ENCODE results near the gene CLSTN3.

Gene CLSTN3

GRCh38 chr12:7117670-7118069, 12.5 kb upstream of the CLSTN3 start:
- no peak overlapping the region for H3K4me2 ChIP-seq (ENCODE audit: low read length)
- H3K36me3 ChIP-seq (ENCODE audit: insufficient read depth, low read length): peaks cover 22% of the 10 kb centered on the region
- H3K27me3 ChIP-seq (ENCODE audit: control insufficient read depth, insufficient read depth, low read length): no peaks in the 10 kb centered on the region
- H3K4me1 ChIP-seq (ENCODE audit: control insufficient read depth, insufficient read depth, low read length): no peaks in the 10 kb centered on the region
- no peaks in the 10 kb centered on the region for H3K9me3 ChIP-seq (replicated peaks; ENCODE audit: low read length)
- no peak overlapping the region for H3K9ac ChIP-seq (ENCODE audit: low read depth, low read length)
- H3K4me3 ChIP-seq (ENCODE audit: low read length): no peak overlapping the region

GRCh38 chr12:7118881-7119280, 11.3 kb upstream of the CLSTN3 start:
- Histone ChIP-seq H3K36me3 (ENCODE audit: insufficient read depth, low read length) (peaks cover 22% of the 10 kb centered on the region), H3K9me3 (replicated peaks; ENCODE audit: low read length) (no peaks in the 10 kb centered on the region), H3K4me3 (ENCODE audit: low read length) (no peak overlapping the region), H3K4me2 (ENCODE audit: low read length) (no peak overlapping the region), H3K27me3 (ENCODE audit: control insufficient read depth, insufficient read depth, low read length) (no peaks in the 10 kb centered on the region), H3K9ac (ENCODE audit: low read depth, low read length) (no peak overlapping the region), H3K4me1 (ENCODE audit: control insufficient read depth, insufficient read depth, low read length) (no peaks in the 10 kb centered on the region)

GRCh38 chr12:7120166-7120565, 10.0 kb upstream of the CLSTN3 start:
- Histone ChIP-seq H3K27me3 (ENCODE audit: control insufficient read depth, insufficient read depth, low read length) (no peaks in the 10 kb centered on the region), H3K9me3 (replicated peaks; ENCODE audit: low read length) (no peaks in the 10 kb centered on the region), H3K4me3 (ENCODE audit: low read length) (no peak overlapping the region), H3K36me3 (ENCODE audit: insufficient read depth, low read length) (peaks cover 15% of the 10 kb centered on the region), H3K4me1 (ENCODE audit: control insufficient read depth, insufficient read depth, low read length) (no peaks in the 10 kb centered on the region), H3K9ac (ENCODE audit: low read depth, low read length) (no peak overlapping the region), H3K4me2 (ENCODE audit: low read length) (no peak overlapping the region)

GRCh38 chr12:7121324-7121723, 8.8 kb upstream of the CLSTN3 start:
- H3K36me3 ChIP-seq (ENCODE audit: insufficient read depth, low read length): peaks cover 6% of the 10 kb centered on the region

GRCh38 chr12:7122811-7123769, 7.1 kb upstream of the CLSTN3 start:
- Histone ChIP-seq H3K27me3 (ENCODE audit: control insufficient read depth, insufficient read depth, low read length) (no peaks in the 10 kb centered on the region), H3K4me1 (ENCODE audit: control insufficient read depth, insufficient read depth, low read length) (no peaks in the 10 kb centered on the region), H3K4me3 (ENCODE audit: low read length) (no peak overlapping the region), H3K36me3 (ENCODE audit: insufficient read depth, low read length) (no peaks in the 10 kb centered on the region), H3K4me2 (ENCODE audit: low read length) (no peak overlapping the region), H3K9me3 (replicated peaks; ENCODE audit: low read length) (no peaks in the 10 kb centered on the region), H3K9ac (ENCODE audit: low read depth, low read length) (no peak overlapping the region)

More at GRCh38 chr12:7121324-7121723, 8.8 kb upstream of the CLSTN3 start:
- no peak overlapping the region for H3K4me2 ChIP-seq (ENCODE audit: low read length)
- no peaks in the 10 kb centered on the region for H3K9me3 ChIP-seq (replicated peaks; ENCODE audit: low read length)
- no peaks in the 10 kb centered on the region for H3K27me3 ChIP-seq (ENCODE audit: control insufficient read depth, insufficient read depth, low read length)
- H3K4me1 ChIP-seq (ENCODE audit: control insufficient read depth, insufficient read depth, low read length): no peaks in the 10 kb centered on the region
- H3K9ac ChIP-seq (ENCODE audit: low read depth, low read length): no peak overlapping the region
- no peak overlapping the region for H3K4me3 ChIP-seq (ENCODE audit: low read length)

GRCh38 chr12:7123806-7124522, 6.2 kb upstream of the CLSTN3 start:
- no peak overlapping the region for H3K4me2 ChIP-seq (ENCODE audit: low read length)
- no peak overlapping the region for H3K4me3 ChIP-seq (ENCODE audit: low read length)
- H3K4me1 ChIP-seq (ENCODE audit: control insufficient read depth, insufficient read depth, low read length): peaks cover under 1% of the 10 kb centered on the region
- peaks cover 5% of the 10 kb centered on the region for H3K27me3 ChIP-seq (ENCODE audit: control insufficient read depth, insufficient read depth, low read length)
- no peak overlapping the region for H3K9ac ChIP-seq (ENCODE audit: low read depth, low read length)
- H3K36me3 ChIP-seq (ENCODE audit: insufficient read depth, low read length): no peaks in the 10 kb centered on the region
- no peaks in the 10 kb centered on the region for H3K9me3 ChIP-seq (replicated peaks; ENCODE audit: low read length)

- H3K4me2 ChIP-seq (ENCODE audit: low read length): no peak overlapping the region
- H3K27me3 ChIP-seq (ENCODE audit: control insufficient read depth, insufficient read depth, low read length): peaks cover 14% of the 10 kb centered on the region
- H3K4me1 ChIP-seq (ENCODE audit: control insufficient read depth, insufficient read depth, low read length): peaks cover 14% of the 10 kb centered on the region
- no peak overlapping the region for H3K9ac ChIP-seq (ENCODE audit: low read depth, low read length)
- no peak overlapping the region for H3K4me3 ChIP-seq (ENCODE audit: low read length)
- no peaks in the 10 kb centered on the region for H3K9me3 ChIP-seq (replicated peaks; ENCODE audit: low read length)
- H3K36me3 ChIP-seq (ENCODE audit: insufficient read depth, low read length): no peaks in the 10 kb centered on the region
Measured at GRCh38 chr12:7125632-7126227, 4.4 kb upstream of the CLSTN3 start.

GRCh38 chr12:7127916-7128626, 2.1 kb upstream of the CLSTN3 start:
- H3K36me3 ChIP-seq (ENCODE audit: insufficient read depth, low read length): no peaks in the 10 kb centered on the region
- H3K9me3 ChIP-seq (replicated peaks; ENCODE audit: low read length): no peaks in the 10 kb centered on the region
- H3K27me3 ChIP-seq (ENCODE audit: control insufficient read depth, insufficient read depth, low read length): peaks cover 14% of the 10 kb centered on the region
- H3K9ac ChIP-seq (ENCODE audit: low read depth, low read length): no peak overlapping the region
- H3K4me2 ChIP-seq (ENCODE audit: low read length): no peak overlapping the region
- peaks cover 20% of the 10 kb centered on the region for H3K4me1 ChIP-seq (ENCODE audit: control insufficient read depth, insufficient read depth, low read length)
- no peak overlapping the region for H3K4me3 ChIP-seq (ENCODE audit: low read length)

- peaks cover 14% of the 10 kb centered on the region for H3K27me3 ChIP-seq (ENCODE audit: control insufficient read depth, insufficient read depth, low read length)
- no peak within 1 kb of the TSS for H3K9ac ChIP-seq (ENCODE audit: low read depth, low read length)
- peaks cover 20% of the 10 kb centered on the region for H3K4me1 ChIP-seq (ENCODE audit: control insufficient read depth, insufficient read depth, low read length)
- peak within 1 kb of the TSS; percentile 89 for H3K4me2 ChIP-seq (ENCODE audit: low read length)
- H3K9me3 ChIP-seq (replicated peaks; ENCODE audit: low read length): no peaks in the 10 kb centered on the region
- H3K36me3 ChIP-seq (ENCODE audit: insufficient read depth, low read length): no peaks in the 10 kb centered on the region
- peak within 1 kb of the TSS; percentile 74 for H3K4me3 ChIP-seq (ENCODE audit: low read length)
Measured at GRCh38 chr12:7128681-7129286, 1.4 kb upstream of the CLSTN3 start, which contains the start of gene RBP5. Gene RBP5 (minus strand): TSS chr12:7128889. CDS start chr12:7128775, 114 bp downstream.

GRCh38 chr12:7129287-7129871, 792 bp upstream of the CLSTN3 start:
- Histone ChIP-seq H3K4me1 (ENCODE audit: control insufficient read depth, insufficient read depth, low read length) (peaks cover 20% of the 10 kb centered on the region), H3K9me3 (replicated peaks; ENCODE audit: low read length) (no peaks in the 10 kb centered on the region), H3K36me3 (ENCODE audit: insufficient read depth, low read length) (no peaks in the 10 kb centered on the region), H3K9ac (ENCODE audit: low read depth, low read length) (no peak overlapping the region), H3K4me2 (ENCODE audit: low read length) (peak overlapping the region; percentile 89), H3K27me3 (ENCODE audit: control insufficient read depth, insufficient read depth, low read length) (peaks cover 14% of the 10 kb centered on the region), H3K4me3 (ENCODE audit: low read length) (peak overlapping the region; percentile 74)

Data from skeletal muscle satellite cell (primary cell).